ENCODE results near the gene FGD5.

- TF ChIP-seq EZH2 (IDR thresholded peaks at IDR 0.05): no peak
- TF ChIP-seq CTCF (IDR thresholded peaks at IDR 0.05): no peak
- no peak for TF ChIP-seq EZH2phosphoT487 (IDR thresholded peaks at IDR 0.05)
Observed at GRCh38 chr3:14969671-14970070, 150.9 kb downstream of the FGD5 start.

Data from neural progenitor cell (in vitro differentiated cells).